Fibroblast of lung (primary cell): ENCODE measurements around the gene PUS10. TPM values are rescaled to one million over a fixed set of nuclear protein-coding genes. Genes with fewer than 3 reads are reported as not detected.

Experiments
- DNase-seq, 2 donors: peaks; one replicate each; pipeline versions ENCODE4 v3.0.0 to v3.0.0-alpha.2; 2010; ENCODE audit warnings: low read depth in 2 of 2
- H2AFZ ChIP-seq: 2 replicates; pipeline ENCODE4 v1.5.1; 2012; ENCODE audit warnings: low read length, control low read depth, inconsistent platforms
- H3K27ac ChIP-seq: 2 replicates; pipeline ENCODE4 v1.5.1; 2011; ENCODE audit warnings: low read length, control low read depth; ENCODE audit not compliant: insufficient read depth
- H3K27me3 ChIP-seq: 2 replicates; pipeline ENCODE4 v1.5.1; 2011; ENCODE audit warnings: mild to moderate bottlenecking, low read length; ENCODE audit not compliant: control insufficient read depth, insufficient read depth
- H3K36me3 ChIP-seq: 2 replicates; pipeline ENCODE4 v1.5.1; 2011; ENCODE audit warnings: low read length; ENCODE audit not compliant: control insufficient read depth, insufficient read depth
- H3K4me1 ChIP-seq: 2 replicates; pipeline ENCODE4 v1.5.1; 2011; ENCODE audit warnings: low read length; ENCODE audit not compliant: control insufficient read depth, insufficient read depth; ENCODE audit errors: extremely low read depth
- H3K4me2 ChIP-seq: 2 replicates; pipeline ENCODE4 v1.5.1; 2011; ENCODE audit warnings: low read length, control low read depth; ENCODE audit not compliant: insufficient read depth; ENCODE audit errors: extremely low read depth
- H3K4me3 ChIP-seq, 4 experiments: fragments of 200-600 bp in 1 of 4; sonication (generic) in 1 of 4; replicated peaks in 1 of 4; 2 replicates each; pipeline ENCODE4 v1.5.1; 2011 to 2016; ENCODE audit warnings: low read length in 4 of 4, low read depth in 3 of 4, mild to moderate bottlenecking in 3 of 4, control low read depth in 2 of 4, inconsistent platforms in 1 of 4, mixed read lengths in 1 of 4; ENCODE audit not compliant: insufficient read depth in 1 of 4; ENCODE audit errors: control extremely low read depth in 1 of 4
- H3K79me2 ChIP-seq: 2 replicates; pipeline ENCODE4 v1.5.1; 2012; ENCODE audit warnings: mild to moderate bottlenecking, low read length, inconsistent platforms; ENCODE audit not compliant: control insufficient read depth, insufficient read depth
- H3K9ac ChIP-seq: 2 replicates; pipeline ENCODE4 v1.5.1; 2011; ENCODE audit warnings: mild to moderate bottlenecking, low read length, control low read depth; ENCODE audit not compliant: insufficient read depth
- H3K9me3 ChIP-seq: 2 replicates; pipeline ENCODE4 v1.5.1; 2012; ENCODE audit warnings: low read depth, low read length; ENCODE audit not compliant: control insufficient read depth, insufficient read depth
- H4K20me1 ChIP-seq: 2 replicates; pipeline ENCODE4 v1.5.1; 2011; ENCODE audit warnings: low read length; ENCODE audit not compliant: control insufficient read depth, insufficient read depth; ENCODE audit errors: extremely low read depth
- CTCF ChIP-seq, 2 donors: IDR thresholded peaks in 1 of 2; conservative IDR thresholded peaks in 1 of 2; 1 replicate in 1 of 2; 2 replicates in 1 of 2; pipeline ENCODE4 v1.5.1; 2011 to 2012; ENCODE audit warnings: low read length in 2 of 2, control low read depth in 1 of 2, inconsistent platforms in 1 of 2, low read depth in 1 of 2, mild to moderate bottlenecking in 1 of 2
- EZH2 ChIP-seq: IDR thresholded peaks from 2 replicates; pipeline ENCODE4 v1.5.1; 2012; ENCODE audit warnings: low read length, control low read depth, mild to moderate bottlenecking; ENCODE audit errors: missing control alignments
- polyA plus RNA-seq, 2 donors: library from polyadenylated mRNA; depleted of rRNA in 1 of 2; stranded (reverse) in 1 of 2; unstranded in 1 of 2; fragments of >200 nt; gene quantifications; 2 replicates each; pipeline ENCODE4 v1.2.1, GENCODE V29; 2011 to 2012; ENCODE audit warnings: missing spikeins in 1 of 2
- total RNA-seq: library from RNA; depleted of rRNA; stranded (reverse); fragments of >200 nt; gene quantifications from 2 replicates; pipeline ENCODE4 v1.2.1, GENCODE V29; 2014

PUS10 gene
- total and polyA plus RNA-seq, 2 donors (not counting 1 experiment from before 2014, with no cell fraction given), result 6.0 to 9.2 TPM

GRCh38 chr2:60899230-60899891, 118.7 kb downstream of the PUS10 start:
- Histone ChIP-seq H2AFZ (no peak overlapping the region), H3K36me3 (no peaks in the 10 kb centered on the region), H3K27ac (no peak overlapping the region), H3K27me3 (no peaks in the 10 kb centered on the region), H3K4me3 (no peak overlapping the region), H3K79me2 (no peaks in the 10 kb centered on the region), H3K9ac (no peak overlapping the region), H4K20me1 (no peaks in the 10 kb centered on the region), H3K4me1 (no peaks in the 10 kb centered on the region), H3K9me3 (no peaks in the 10 kb centered on the region), H3K4me2 (no peak overlapping the region)
- TF ChIP-seq EZH2 (no peak), CTCF (conservative IDR thresholded peaks at IDR 0.05 in 1 of 2, IDR thresholded peaks at IDR 0.05 in 1 of 2; ENCODE audit: low read depth in 1 of 2, low read length in 2 of 2) (no peak)
- DNase-seq, result no peak

- Histone ChIP-seq H3K9me3 (no peaks in the 10 kb centered on the region), H3K4me2 (no peak overlapping the region), H3K4me3 (no peak overlapping the region), H3K4me1 (no peaks in the 10 kb centered on the region), H3K36me3 (no peaks in the 10 kb centered on the region), H3K79me2 (no peaks in the 10 kb centered on the region), H2AFZ (no peak overlapping the region), H3K9ac (no peak overlapping the region), H3K27me3 (no peaks in the 10 kb centered on the region), H4K20me1 (no peaks in the 10 kb centered on the region), H3K27ac (no peak overlapping the region)
- TF ChIP-seq EZH2 (no peak), CTCF (conservative IDR thresholded peaks at IDR 0.05 in 1 of 2, IDR thresholded peaks at IDR 0.05 in 1 of 2; ENCODE audit: low read depth in 1 of 2, low read length in 2 of 2) (no peak)
- no peak for DNase-seq
Observed at GRCh38 chr2:60898567-60898966, 119.5 kb downstream of the PUS10 start.

Other genes with a start within 250 kb of the PUS10 start
- 2.3 and 2.8 TPM in 2 replicates for gene REL, start 136.7 kb downstream of the PUS10 start, total RNA-seq
- gene REL, start 136.7 kb downstream of the PUS10 start, polyA plus RNA-seq, result 1.9 and 2.0 TPM in 2 replicates
- 25.2 and 28.1 TPM in 2 replicates for gene PEX13, start 535 bp downstream of the PUS10 start, total RNA-seq
- gene PEX13, start 535 bp downstream of the PUS10 start, polyA plus RNA-seq, result 15.6 and 20.4 TPM in 2 replicates
- 16.4 and 21.0 TPM in 2 replicates for gene SANBR, start 47.6 kb upstream of the PUS10 start, total RNA-seq
- 7.7 and 7.9 TPM in 2 replicates for gene SANBR, start 47.6 kb upstream of the PUS10 start, polyA plus RNA-seq
- 20.5 and 21.5 TPM in 2 replicates for gene C2orf74, start 143.9 kb upstream of the PUS10 start, total RNA-seq
- 11.1 and 44.0 TPM in 2 replicates for gene C2orf74, start 143.9 kb upstream of the PUS10 start, polyA plus RNA-seq